ENCODE measurements around the gene NR2E1. TPM values are rescaled to one million over a fixed set of nuclear protein-coding genes. Genes with fewer than 3 reads are reported as not detected.

Gene NR2E1
- total RNA-seq, 1 experiment from 2014 or later = not detected

DNA sequence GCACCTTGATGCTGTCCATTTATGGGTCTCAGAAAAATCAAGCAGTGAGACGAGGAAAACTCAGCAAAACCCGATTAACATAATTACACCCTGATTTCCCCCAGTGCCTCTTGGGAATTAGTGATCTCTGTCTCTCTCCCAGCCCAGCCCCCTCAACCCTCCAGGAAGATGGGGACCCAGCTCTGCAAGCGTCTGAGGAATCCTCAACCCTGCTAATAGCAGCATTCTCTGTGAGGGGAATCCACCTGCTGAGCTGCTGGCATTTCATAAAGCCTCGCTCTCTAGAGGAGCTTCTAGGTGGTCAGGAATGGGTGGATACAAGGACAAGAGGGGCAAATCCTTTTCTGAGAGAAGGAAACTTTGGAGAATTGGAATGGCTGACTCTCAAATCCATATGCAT lies 13.9 kb downstream of the NR2E1 start:
- POLR2A ChIA-PET = interaction anchor here (0.6 kb wide), 1 partner anchor 20 kb away, joined by 3 read pairs; no protein-coding TSS in a partner anchor
- intact Hi-C loops (cut with micrococcal nuclease) = no loop called here
- CTCF ChIA-PET = interaction anchor here (0.9 kb wide), 1 partner anchor 33 kb away, joined by 3 read pairs; no protein-coding TSS in a partner anchor

DNA sequence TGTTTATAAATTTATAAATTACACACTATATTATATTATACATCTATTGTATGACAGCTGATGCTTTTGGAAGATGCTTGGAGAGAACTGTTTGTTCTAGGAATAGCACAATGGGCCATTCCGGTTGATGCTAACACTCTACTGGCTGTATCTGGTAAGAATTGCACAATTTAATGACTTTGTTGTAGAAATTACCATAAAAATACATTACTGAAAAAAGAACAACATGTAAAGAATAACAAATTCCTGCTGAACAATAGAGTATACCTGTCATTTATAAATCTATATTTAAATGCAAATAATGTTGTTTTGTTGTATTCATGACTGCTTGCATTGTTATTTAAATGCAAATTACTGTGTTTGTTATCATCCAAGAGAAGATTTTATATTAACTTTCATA lies 14.4 kb downstream of the NR2E1 start:
- ChIA-PET POLR2A (interaction anchor here (0.6 kb wide), 1 partner anchor 19 kb away, joined by 3 read pairs; no protein-coding TSS in a partner anchor), CTCF (interaction anchor here (0.9 kb wide), 1 partner anchor 33 kb away, joined by 3 read pairs; no protein-coding TSS in a partner anchor)
- no peak overlapping the region for H3K27ac Mint-ChIP-seq (ENCODE audit: low read depth, unreplicated experiment)
- H3K4me1 Mint-ChIP-seq (ENCODE audit: insufficient read depth, unreplicated experiment) = no peaks in the 10 kb centered on the region
- intact Hi-C loops (cut with micrococcal nuclease) = no loop called here
- DNase-seq (ENCODE audit: unreplicated experiment) = no peak
- no TSS peak for BruUV-seq (replicated peaks)
- no peak overlapping the region for H3K4me3 Mint-ChIP-seq (ENCODE audit: unreplicated experiment)
- TF ChIP-seq, protein P1, sequence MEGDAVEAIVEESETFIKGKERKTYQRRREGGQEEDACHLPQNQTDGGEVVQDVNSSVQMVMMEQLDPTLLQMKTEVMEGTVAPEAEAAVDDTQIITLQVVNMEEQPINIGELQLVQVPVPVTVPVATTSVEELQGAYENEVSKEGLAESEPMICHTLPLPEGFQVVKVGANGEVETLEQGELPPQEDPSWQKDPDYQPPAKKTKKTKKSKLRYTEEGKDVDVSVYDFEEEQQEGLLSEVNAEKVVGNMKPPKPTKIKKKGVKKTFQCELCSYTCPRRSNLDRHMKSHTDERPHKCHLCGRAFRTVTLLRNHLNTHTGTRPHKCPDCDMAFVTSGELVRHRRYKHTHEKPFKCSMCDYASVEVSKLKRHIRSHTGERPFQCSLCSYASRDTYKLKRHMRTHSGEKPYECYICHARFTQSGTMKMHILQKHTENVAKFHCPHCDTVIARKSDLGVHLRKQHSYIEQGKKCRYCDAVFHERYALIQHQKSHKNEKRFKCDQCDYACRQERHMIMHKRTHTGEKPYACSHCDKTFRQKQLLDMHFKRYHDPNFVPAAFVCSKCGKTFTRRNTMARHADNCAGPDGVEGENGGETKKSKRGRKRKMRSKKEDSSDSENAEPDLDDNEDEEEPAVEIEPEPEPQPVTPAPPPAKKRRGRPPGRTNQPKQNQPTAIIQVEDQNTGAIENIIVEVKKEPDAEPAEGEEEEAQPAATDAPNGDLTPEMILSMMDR (IDR thresholded peaks at IDR 0.05; ENCODE audit: unreplicated experiment) = no peak
- peaks cover 12% of the 10 kb centered on the region for H3K27me3 Mint-ChIP-seq (ENCODE audit: insufficient read depth, unreplicated experiment)
- H3K36me3 Mint-ChIP-seq (ENCODE audit: insufficient read depth, unreplicated experiment) = no peaks in the 10 kb centered on the region
- no peaks in the 10 kb centered on the region for H3K9me3 Mint-ChIP-seq (ENCODE audit: unreplicated experiment)

More for the DNA sequence above, 13.9 kb downstream of the NR2E1 start:
- TF ChIP-seq, protein P1 (IDR thresholded peaks at IDR 0.05; ENCODE audit: unreplicated experiment) = no peak
- Mint-ChIP-seq H3K27ac (ENCODE audit: low read depth, unreplicated experiment) (no peak overlapping the region), H3K4me3 (ENCODE audit: unreplicated experiment) (no peak overlapping the region), H3K27me3 (ENCODE audit: insufficient read depth, unreplicated experiment) (peaks cover 10% of the 10 kb centered on the region), H3K36me3 (ENCODE audit: insufficient read depth, unreplicated experiment) (no peaks in the 10 kb centered on the region), H3K9me3 (ENCODE audit: unreplicated experiment) (no peaks in the 10 kb centered on the region), H3K4me1 (ENCODE audit: insufficient read depth, unreplicated experiment) (no peaks in the 10 kb centered on the region)
- no peak for DNase-seq (ENCODE audit: unreplicated experiment)
- no TSS peak for BruUV-seq (replicated peaks)

DNA sequence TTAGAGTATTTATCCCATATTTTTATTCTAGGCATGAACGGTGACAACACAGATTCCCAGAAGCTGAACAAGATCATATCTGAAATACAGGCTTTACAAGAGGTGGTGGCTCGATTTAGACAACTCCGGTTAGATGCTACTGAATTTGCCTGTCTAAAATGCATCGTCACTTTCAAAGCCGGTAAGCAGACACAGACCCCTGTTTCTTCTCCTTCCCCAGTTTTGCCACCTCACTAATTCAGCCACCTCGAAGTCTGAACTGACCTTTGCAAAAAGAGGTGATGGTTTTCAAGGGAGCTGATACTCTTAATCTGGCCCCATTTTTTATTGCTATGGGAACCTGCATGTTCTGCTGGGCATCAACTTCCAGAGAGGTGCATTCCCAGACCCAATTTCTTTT lies 15.0 kb downstream of the NR2E1 start:
- no peak overlapping the region for H3K4me3 Mint-ChIP-seq (ENCODE audit: unreplicated experiment)
- ChIA-PET CTCF (interaction anchor here (1.0 kb wide), 1 partner anchor 11 kb away, joined by 3 read pairs; no protein-coding TSS in a partner anchor), POLR2A (interaction anchor here (1.1 kb wide), 1 partner anchor 9 kb away, joined by 3 read pairs; no protein-coding TSS in a partner anchor)
- H3K4me1 Mint-ChIP-seq (ENCODE audit: insufficient read depth, unreplicated experiment) = no peaks in the 10 kb centered on the region
- H3K36me3 Mint-ChIP-seq (ENCODE audit: insufficient read depth, unreplicated experiment) = no peaks in the 10 kb centered on the region
- no peak overlapping the region for H3K27ac Mint-ChIP-seq (ENCODE audit: low read depth, unreplicated experiment)
- intact Hi-C loops (cut with micrococcal nuclease) = no loop called here
- BruUV-seq (replicated peaks) = no TSS peak
- no peaks in the 10 kb centered on the region for H3K9me3 Mint-ChIP-seq (ENCODE audit: unreplicated experiment)
- no peak for DNase-seq (ENCODE audit: unreplicated experiment)
- TF ChIP-seq, protein P1 (IDR thresholded peaks at IDR 0.05; ENCODE audit: unreplicated experiment) = no peak
- peaks cover 12% of the 10 kb centered on the region for H3K27me3 Mint-ChIP-seq (ENCODE audit: insufficient read depth, unreplicated experiment)

DNA sequence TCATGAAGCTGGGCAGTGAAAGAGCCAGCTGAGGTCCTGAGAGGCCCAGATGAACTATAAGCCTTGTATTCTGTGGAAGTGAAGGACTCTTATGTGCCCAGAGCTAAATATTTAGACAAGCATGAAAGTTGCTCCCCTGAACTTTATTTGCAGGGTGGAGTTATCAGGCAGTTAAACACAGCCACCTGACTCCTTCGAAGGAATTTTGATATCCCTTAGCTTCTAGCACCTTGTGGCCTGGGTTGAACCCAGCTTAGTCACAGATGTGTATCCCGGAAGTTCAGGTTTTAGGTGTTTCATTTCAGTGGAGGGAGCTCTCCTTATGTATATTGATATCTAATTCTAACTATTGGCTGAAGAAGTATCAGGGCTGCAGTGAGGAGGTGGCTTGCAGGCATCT lies 20.4 kb downstream of the NR2E1 start:
- no peaks in the 10 kb centered on the region for H3K36me3 Mint-ChIP-seq (ENCODE audit: insufficient read depth, unreplicated experiment)
- H3K9me3 Mint-ChIP-seq (ENCODE audit: unreplicated experiment) = no peaks in the 10 kb centered on the region
- no TSS peak for BruUV-seq (replicated peaks)
- H3K4me3 Mint-ChIP-seq (ENCODE audit: unreplicated experiment) = no peak overlapping the region
- TF ChIP-seq, protein P1 (IDR thresholded peaks at IDR 0.05; ENCODE audit: unreplicated experiment) = no peak
- H3K4me1 Mint-ChIP-seq (ENCODE audit: insufficient read depth, unreplicated experiment) = no peaks in the 10 kb centered on the region
- H3K27ac Mint-ChIP-seq (ENCODE audit: low read depth, unreplicated experiment) = no peak overlapping the region
- peaks cover 12% of the 10 kb centered on the region for H3K27me3 Mint-ChIP-seq (ENCODE audit: insufficient read depth, unreplicated experiment)
- CTCF ChIA-PET = no interaction called here
- intact Hi-C loops (cut with micrococcal nuclease) = no loop called here
- no peak for DNase-seq (ENCODE audit: unreplicated experiment)
- POLR2A ChIA-PET = interaction anchor here (0.6 to 0.7 kb wide), 2 partner anchors 270 to 927 kb away, joined by 3 to 4 read pairs; no protein-coding TSS in a partner anchor

All from MCF 10A (cell line).